H54 (cell line): ENCODE measurements around the gene DUSP7.
"Not testable (repeated sequence)": the region's sequence is repeated elsewhere in the genome, so short reads cannot be mapped to it uniquely, and the experiment has no call there.

ENCODE experiments used
- DNase-seq: peaks from one replicate; pipeline ENCODE4 v3.0.0; 2011; ENCODE audit warnings: low spot score, mixed read lengths; ENCODE audit not compliant: insufficient read length
- FAIRE-seq: peaks from 3 replicates; lab custom pipeline; 2011; peaks lifted over from hg19 to GRCh38; lab: Jason Lieb, UNC
- POLR2A ChIP-seq: IDR thresholded peaks from 2 replicates; pipeline ENCODE4 v1.6.1; 2011; ENCODE audit warnings: low read depth, mild to moderate bottlenecking, low read length

DUSP7 gene

GRCh38 chr3:52053307-52054304 is 2.8 kb downstream of the DUSP7 start:
- FAIRE-seq: no peak

DNA sequence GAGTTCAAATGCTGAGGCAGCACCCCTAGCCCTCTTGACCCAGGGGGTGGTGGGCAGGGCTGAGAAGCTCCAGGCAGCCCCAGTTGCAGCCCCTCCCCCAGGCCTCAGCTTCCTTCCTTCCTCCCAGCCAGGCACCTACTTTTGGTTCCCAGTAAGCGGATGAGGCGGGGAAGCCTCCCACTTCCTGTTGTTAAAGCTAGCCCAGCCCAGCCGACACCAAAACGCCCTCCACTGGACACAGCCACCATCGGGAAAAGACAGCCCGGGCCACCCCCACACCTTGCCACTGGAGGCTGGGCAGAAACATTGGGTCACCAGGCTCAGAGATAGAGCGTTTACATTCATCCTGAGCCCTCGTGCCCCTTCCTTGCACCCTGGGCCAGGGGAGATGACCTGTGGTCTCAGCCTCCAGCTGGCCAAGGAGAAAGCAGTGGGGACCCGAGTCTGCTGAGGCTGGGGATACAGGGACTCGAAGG is 3.5 kb downstream of the DUSP7 start:
- TF ChIP-seq POLR2A: peak; percentile 14; the same call in 1 of the 2 replicates
- DNase-seq: peak; percentile 83
- FAIRE-seq: no peak

More at GRCh38 chr3:52053307-52054304, 2.8 kb downstream of the DUSP7 start:
- DNase-seq: no peak
- TF ChIP-seq POLR2A: no peak

GRCh38 chr3:52051444-52051843 is 4.9 kb downstream of the DUSP7 start:
- FAIRE-seq: no peak
- DNase-seq: no peak
- no peak for TF ChIP-seq POLR2A

DNA sequence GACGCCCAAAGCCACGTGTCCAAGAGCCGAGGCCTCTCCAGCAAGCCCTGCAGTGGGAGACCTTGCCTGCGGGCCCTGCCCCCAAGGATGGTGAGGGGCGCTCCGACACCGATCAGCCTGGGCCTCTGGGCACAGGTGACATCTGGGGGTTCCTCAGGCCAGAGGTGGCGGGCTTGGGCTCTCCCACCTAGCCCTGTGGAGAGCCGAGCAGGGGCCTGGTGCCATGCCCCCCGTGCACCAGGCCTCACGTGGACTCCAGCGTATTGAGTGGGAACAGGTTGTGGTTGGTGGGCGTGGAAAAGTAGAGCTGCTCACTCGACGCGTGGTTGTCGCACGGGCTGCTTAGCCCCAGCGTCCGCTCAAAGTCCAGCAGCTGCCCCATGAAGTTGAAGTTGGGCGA is 5.8 kb downstream of the DUSP7 start:
- FAIRE-seq (no peak), DNase-seq (no peak)
- no peak for TF ChIP-seq POLR2A

DNA sequence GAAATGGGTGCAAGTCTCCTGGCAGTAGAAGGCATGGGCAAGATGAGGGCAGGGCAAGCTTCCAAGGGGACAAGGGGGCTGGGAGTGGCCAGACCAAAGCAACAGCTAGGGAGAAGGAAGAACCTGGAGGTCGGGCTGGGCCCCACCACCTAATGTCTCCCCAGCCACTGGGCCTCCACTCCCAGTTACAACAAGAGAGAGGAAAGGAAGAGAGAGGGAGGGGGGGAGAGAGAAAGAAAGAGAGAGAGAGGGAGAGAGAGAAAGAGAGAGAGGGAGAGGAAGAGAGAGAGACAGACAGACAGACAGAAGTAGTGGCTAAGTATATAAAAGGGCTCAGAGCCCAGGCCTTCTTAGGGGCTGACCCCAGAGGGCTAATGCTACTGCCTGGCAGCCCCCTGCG is 6.9 kb downstream of the DUSP7 start:
- no peak for FAIRE-seq
- no peak for DNase-seq
- TF ChIP-seq POLR2A: no peak

DNA sequence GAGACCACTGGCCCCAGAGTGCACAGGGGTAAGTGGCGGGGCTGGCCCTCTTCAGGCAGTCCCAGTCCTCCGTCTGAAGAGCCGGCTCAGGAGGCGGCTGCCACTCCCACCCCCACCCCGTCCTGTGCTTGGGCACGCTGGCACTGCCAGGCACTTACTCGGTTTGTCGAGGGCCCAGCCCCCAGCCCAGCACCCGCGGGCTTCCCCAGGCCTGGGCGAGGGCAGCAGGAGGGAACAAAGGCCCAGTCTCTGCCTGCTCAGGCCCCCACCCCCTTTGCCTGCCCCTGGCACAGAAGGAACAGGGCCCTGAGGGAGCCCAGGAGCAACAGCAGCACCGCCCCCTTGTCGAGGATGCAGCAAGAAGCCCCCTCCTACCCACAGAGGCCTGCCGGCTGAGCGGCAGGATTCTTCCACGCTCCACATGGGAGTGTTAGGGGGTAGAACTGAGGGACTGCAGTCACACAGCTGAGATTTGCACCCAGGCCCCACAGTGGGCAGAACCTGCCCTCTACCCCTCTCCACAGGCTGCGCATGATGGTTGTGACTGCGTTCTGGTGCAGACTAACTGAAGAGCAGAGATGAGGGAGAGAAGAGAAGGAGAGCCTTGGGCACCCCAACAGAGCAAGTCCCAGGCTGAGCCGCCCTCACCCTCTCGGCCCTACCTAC is 8.9 kb downstream of the DUSP7 start:
- DNase-seq (peak; percentile 50), FAIRE-seq (no peak)
- peak; percentile 47 for TF ChIP-seq POLR2A

- TF ChIP-seq POLR2A: no peak
- FAIRE-seq: no peak
- no peak for DNase-seq
Measured at GRCh38 chr3:52046902-52047239, 9.5 kb downstream of the DUSP7 start.

GRCh38 chr3:52046186-52046901 is 10.0 kb downstream of the DUSP7 start:
- FAIRE-seq (peak; percentile 90), DNase-seq (peak; percentile 95)
- TF ChIP-seq POLR2A: peak; percentile 61

DNA sequence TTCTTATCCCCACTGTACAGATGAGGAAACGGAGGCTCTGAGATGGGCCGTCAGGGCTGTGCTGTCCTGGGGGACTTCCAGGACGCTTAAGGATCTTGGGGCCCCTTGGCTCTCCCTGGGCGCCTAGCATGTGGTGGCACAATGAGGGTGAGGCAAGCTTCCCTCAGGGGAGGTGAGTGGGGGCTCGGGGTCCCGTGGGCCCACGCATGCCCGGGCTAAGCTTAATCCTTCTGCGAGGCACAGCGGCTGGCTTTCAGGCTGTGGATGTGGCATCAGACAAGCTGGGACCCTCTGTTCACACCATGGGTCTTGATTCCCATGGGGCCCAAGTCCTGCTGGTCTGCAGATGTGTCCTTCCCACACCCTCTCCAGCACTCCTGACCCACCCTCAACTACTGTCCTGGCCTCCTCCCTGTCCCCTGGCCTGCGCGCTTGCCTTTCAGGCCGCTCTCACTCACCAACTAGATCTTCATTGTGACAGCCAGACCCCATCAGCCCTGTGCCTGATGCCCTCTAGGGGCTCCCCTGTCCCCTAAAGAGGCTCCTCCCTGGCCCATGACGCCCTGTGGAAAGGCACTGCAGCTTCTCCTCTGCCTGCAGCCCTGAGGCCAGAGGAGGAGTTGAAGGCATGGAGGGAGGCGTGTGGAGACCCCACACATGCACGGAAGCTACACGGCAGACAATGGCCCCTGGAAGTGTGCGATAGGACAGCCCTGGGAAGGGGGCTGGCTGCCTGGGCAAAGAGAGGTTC is 11.3 kb downstream of the DUSP7 start:
- DNase-seq: no peak
- TF ChIP-seq POLR2A: no peak
- FAIRE-seq: no peak

- DNase-seq: no peak
- no peak for FAIRE-seq
- TF ChIP-seq POLR2A: no peak
Measured at GRCh38 chr3:52043750-52044149, 12.6 kb downstream of the DUSP7 start.

DNA sequence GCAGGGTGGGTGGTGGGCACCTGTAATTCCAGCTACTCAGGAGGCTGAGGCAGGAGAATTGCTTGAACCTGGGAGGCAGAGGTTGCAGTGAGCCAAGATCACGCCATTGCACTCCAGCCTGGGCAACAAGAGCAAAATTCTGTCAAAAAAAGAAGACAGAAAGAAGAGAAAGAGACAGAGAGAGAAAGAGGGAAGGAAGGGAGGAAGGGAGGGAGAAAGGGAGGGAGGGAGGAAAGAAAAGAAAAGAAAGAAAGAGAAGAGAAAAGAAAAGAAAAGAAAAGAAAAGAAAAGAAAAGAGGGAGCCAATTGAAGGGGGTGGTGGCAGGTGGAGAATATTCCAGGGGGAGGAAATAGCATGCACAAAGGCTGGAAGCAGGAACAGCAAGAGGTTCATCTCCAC is 13.3 kb downstream of the DUSP7 start:
- not testable (repeated sequence) for FAIRE-seq, DNase-seq

GRCh38 chr3:52041118-52041731 is 15.1 kb downstream of the DUSP7 start:
- FAIRE-seq: no peak
- no peak for TF ChIP-seq POLR2A
- no peak for DNase-seq

GRCh38 chr3:52040600-52040999 is 15.8 kb downstream of the DUSP7 start:
- FAIRE-seq (no peak), DNase-seq (no peak)
- TF ChIP-seq POLR2A: no peak
